K562 (cell line): ENCODE results near the gene CKAP5. TPM values are rescaled to one million over a fixed set of nuclear protein-coding genes. Genes with fewer than 3 reads are reported as not detected.

Source experiments
- ATAC-seq: fragments of 200-7000 bp; cut with Tn5 transposase; 3 replicates; pipeline ENCODE4 v1.9.1; 2020; ENCODE audit warnings: moderate library complexity
- BruUV-seq: library from RNA; stranded (reverse); fragments of 400-500 nt; replicated peaks from 2 replicates; lab custom pipeline; 2021; lab: Mats Ljungman, UMichigan
- CTCF ChIA-PET: fragments of 300-600 bp; formaldehyde crosslinking; extraction: SDS; loops from one replicate; lab custom pipeline; 2021; ENCODE audit warnings: low intra/inter-chr PET ratio; lab: Yijun Ruan, JAX
- POLR2A ChIA-PET: fragments of 300-600, 350-650 bp; sonication (Branson Sonifier 250); formaldehyde crosslinking; extraction: SDS; loops from one replicate; lab custom pipeline; 2021; ENCODE audit warnings: antibody characterized with exemption, inconsistent platforms; lab: Yijun Ruan, JAX
- DNase-seq, 4 experiments: peaks; one replicate each; pipeline versions ENCODE4 v3.0.0 to v3.0.0-alpha.2; 2011 to 2018; ENCODE audit warnings: low spot score in 3 of 4, mixed read lengths in 3 of 4; ENCODE audit errors: extremely low read depth in 1 of 4
- FAIRE-seq: peaks from 2 replicates; lab custom pipeline; 2011; peaks lifted over from hg19 to GRCh38; lab: Jason Lieb, UNC
- H2AFZ ChIP-seq: 2 replicates; pipeline ENCODE4 v1.6.0; 2011; ENCODE audit warnings: low read depth, low read length, control low read depth, inconsistent platforms
- H3K27ac ChIP-seq: fragments of 200-600 bp; 3 replicates; pipeline ENCODE4 v1.8.0; 2011; ENCODE audit warnings: low read depth, mild to moderate bottlenecking, control low read depth, inconsistent platforms, low read length, moderate library complexity, mixed read lengths; ENCODE audit errors: extremely low read depth
- H3K27me3 ChIP-seq, 2 experiments: fragments of 300-600 bp in 1 of 2; 2 replicates in 1 of 2; 3 replicates in 1 of 2; pipeline versions ENCODE4 v1.6.0 to v1.8.0; 2011; ENCODE audit warnings: inconsistent platforms in 2 of 2, low read length in 2 of 2, mild to moderate bottlenecking in 1 of 2, mixed read lengths in 1 of 2, moderate library complexity in 1 of 2; ENCODE audit not compliant: control insufficient read depth in 2 of 2, insufficient read depth in 2 of 2
- H3K36me3 ChIP-seq: fragments of 300-600 bp; 3 replicates; pipeline ENCODE4 v1.8.0; 2011; ENCODE audit warnings: mild to moderate bottlenecking, low read length, inconsistent platforms; ENCODE audit not compliant: control insufficient read depth, insufficient read depth
- H3K4me1 ChIP-seq, 2 experiments: fragments of 200-600 bp in 1 of 2; replicated peaks in 1 of 2; 2 replicates in 1 of 2; 3 replicates in 1 of 2; pipeline versions ENCODE4 v1.5.1 to v1.8.0; 2011; ENCODE audit warnings: inconsistent platforms in 2 of 2, low read length in 2 of 2, mild to moderate bottlenecking in 1 of 2, mixed read lengths in 1 of 2, moderate library complexity in 1 of 2; ENCODE audit not compliant: control insufficient read depth in 2 of 2, insufficient read depth in 2 of 2
- H3K4me2 ChIP-seq: 2 replicates; pipeline ENCODE4 v1.6.1; 2011; ENCODE audit warnings: low read length, control low read depth, inconsistent platforms, mixed read lengths; ENCODE audit not compliant: insufficient read depth
- H3K4me3 ChIP-seq: fragments of 200-600 bp; sonication (generic), shearing (Covaris generic); 2 replicates; pipeline ENCODE4 v1.5.1; 2016; ENCODE audit warnings: control low read depth, inconsistent platforms
- H3K79me2 ChIP-seq: fragments of 200-600 bp; 3 replicates; pipeline ENCODE4 v1.8.0; 2011; ENCODE audit warnings: low read length, inconsistent platforms; ENCODE audit not compliant: control insufficient read depth, insufficient read depth
- H3K9ac ChIP-seq, 2 experiments: 2 replicates each; pipeline versions ENCODE4 v1.6.0 to v1.6.1; 2011; ENCODE audit warnings: low read depth in 2 of 2, low read length in 2 of 2, control low read depth in 1 of 2, inconsistent platforms in 1 of 2, mild to moderate bottlenecking in 1 of 2, mixed read lengths in 1 of 2; ENCODE audit not compliant: insufficient read depth in 1 of 2
- H3K9me1 ChIP-seq: one replicate; pipeline ENCODE4 v1.6.0; 2011; ENCODE audit warnings: inconsistent platforms, mild to moderate bottlenecking, low read length, moderate library complexity; ENCODE audit not compliant: control insufficient read depth, insufficient read depth
- H3K9me3 ChIP-seq: replicated peaks from 2 replicates; pipeline ENCODE4 v1.5.1; 2011; ENCODE audit warnings: low read depth, low read length, inconsistent platforms; ENCODE audit not compliant: control insufficient read depth, insufficient read depth
- H4K20me1 ChIP-seq: replicated peaks from 2 replicates; pipeline ENCODE4 v1.6.1; 2011; ENCODE audit warnings: low read length, inconsistent platforms, mixed read lengths; ENCODE audit not compliant: control insufficient read depth, insufficient read depth
- ZNF586 ChIP-seq: fragments of 450-650 bp; formaldehyde crosslinking; conservative IDR thresholded peaks from 2 replicates; pipeline ENCODE4 v1.4.0; 2020; ENCODE audit warnings: mild to moderate bottlenecking, moderate library complexity
- WGBS: fragments of 100-300 bp; shearing (Covaris generic); methylation state at CpG from one replicate; pipeline ENCODE4 v1.1.6; 2016; ENCODE audit warnings: low coverage, mixed read lengths; ENCODE audit not compliant: insufficient coverage; ENCODE audit errors: missing lambda C conversion rate; 5-methylcytosine and 5-hydroxymethylcytosine counted together
- in situ Hi-C: fragments of 300-500 bp; cut with MboI; formaldehyde crosslinking; loops from 4 replicates; pipeline ENCODE4 v1.15.0; 2018; ENCODE audit warnings: inconsistent platforms, mixed read lengths
- intact Hi-C: fragments of 100-400 bp; cut with micrococcal nuclease; formaldehyde crosslinking; loops from 2 replicates; pipeline ENCODE4 v1.14.2; 2022
- polyA plus RNA-seq, 8 experiments: library from polyadenylated mRNA; depleted of rRNA in 4 of 8; stranded (reverse) in 5 of 8; unstranded in 3 of 8; fragments of >200 nt; fragmentation: Nextera tagmentation in 2 of 8; fragmentation: Illumina TruSeq in 1 of 8; extraction: Ambion mirVana in 2 of 8; extraction: Trizol in 1 of 8; gene quantifications; 2 replicates each; pipeline versions ENCODE4 v1.2.1 to v1.2.3, GENCODE V29; 2011 to 2014; ENCODE audit warnings: inconsistent platforms in 1 of 8, missing spikeins in 1 of 8
- total RNA-seq, 7 experiments: library from RNA; depleted of rRNA in 6 of 7; stranded (reverse); fragments of >200 nt in 6 of 7; fragmentation: Illumina TruSeq in 2 of 7; extraction: Trizol in 2 of 7; gene quantifications; 2 replicates each; pipeline versions ENCODE4 v1.2.1 to v1.2.3, GENCODE V29; 2011 to 2021; ENCODE audit warnings: low replicate concordance in 1 of 7
- TF ChIP-seq, protein P1 (sequence below): fragments of 250-450 bp; sonication (Bioruptor Pico); IDR thresholded peaks from 2 replicates; pipeline ENCODE4 v1.4.0; 2020; ENCODE audit warnings: mild to moderate bottlenecking, moderate library complexity
- TF ChIP-seq, protein P2 (sequence below): fragments of 450-650 bp; IDR thresholded peaks from 2 replicates; pipeline ENCODE4 v1.6.1; 2016; ENCODE audit warnings: mild to moderate bottlenecking, moderate library complexity

The CKAP5 gene
- total and polyA plus RNA-seq, 9 of the 15 experiments (the other 6 are each of a cell fraction or from before 2014, with no cell fraction given), result 60.1 to 239 (median 139) TPM

DNA sequence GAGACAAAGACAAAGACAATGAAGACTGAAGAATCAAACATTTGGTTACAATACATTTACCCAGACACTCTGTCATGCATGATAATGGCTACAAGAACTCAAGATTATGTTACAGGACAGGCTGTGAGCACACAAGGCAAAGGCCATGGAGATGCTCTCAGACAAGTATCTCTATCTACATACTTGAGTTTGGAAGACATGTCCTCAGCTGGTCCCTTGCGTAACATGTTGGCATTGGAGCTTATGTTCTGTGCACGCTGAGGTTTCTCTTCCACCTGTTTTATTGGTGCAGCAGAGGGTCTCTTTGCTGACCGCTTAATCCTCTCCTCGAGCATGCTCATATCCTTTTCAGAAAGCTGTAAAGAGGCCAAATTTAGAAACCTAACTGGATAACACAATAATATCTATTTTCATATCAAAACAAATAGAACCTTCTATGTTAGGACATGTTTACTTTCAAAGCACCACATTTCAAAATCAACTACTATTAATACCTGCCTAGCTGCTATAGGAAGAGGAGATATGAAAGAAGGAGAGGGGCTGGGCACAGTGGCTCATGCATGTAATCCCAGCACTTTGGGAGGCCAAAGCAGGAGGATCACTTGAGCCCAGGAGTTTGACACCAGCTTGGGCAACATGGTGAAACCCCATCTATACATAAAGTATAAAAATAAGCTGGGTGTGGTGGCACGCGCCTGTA, 85.5 kb downstream of the CKAP5 start:
- H2AFZ ChIP-seq, result no peak overlapping the region
- H3K4me2 ChIP-seq, result no peak overlapping the region
- peaks cover 92% of the 10 kb centered on the region for H3K36me3 ChIP-seq
- no peaks in the 10 kb centered on the region for H3K4me1 ChIP-seq
- no peak overlapping the region for H3K27ac ChIP-seq
- ChIA-PET CTCF (interaction anchor here (0.6 kb wide), 1 partner anchor 376 kb away, joined by 4 read pairs; no protein-coding TSS in a partner anchor), POLR2A (no interaction called here)
- no peak overlapping the region for H3K9ac ChIP-seq
- intact Hi-C loops (no loop called here), in situ Hi-C loops (no loop called here)
- WGBS, result 100% methylated on average over 6 of the region's 6 CpGs
- no peaks in the 10 kb centered on the region for H3K27me3 ChIP-seq
- no peak for ATAC-seq
- H3K4me3 ChIP-seq, result no peak overlapping the region
- BruUV-seq, result no TSS peak
- no peaks in the 10 kb centered on the region for H3K9me3 ChIP-seq
- no peak for FAIRE-seq
- no peaks in the 10 kb centered on the region for H3K9me1 ChIP-seq
- H4K20me1 ChIP-seq, result no peaks in the 10 kb centered on the region
- no peak for DNase-seq
- no peaks in the 10 kb centered on the region for H3K79me2 ChIP-seq
- TF ChIP-seq, protein P1, sequence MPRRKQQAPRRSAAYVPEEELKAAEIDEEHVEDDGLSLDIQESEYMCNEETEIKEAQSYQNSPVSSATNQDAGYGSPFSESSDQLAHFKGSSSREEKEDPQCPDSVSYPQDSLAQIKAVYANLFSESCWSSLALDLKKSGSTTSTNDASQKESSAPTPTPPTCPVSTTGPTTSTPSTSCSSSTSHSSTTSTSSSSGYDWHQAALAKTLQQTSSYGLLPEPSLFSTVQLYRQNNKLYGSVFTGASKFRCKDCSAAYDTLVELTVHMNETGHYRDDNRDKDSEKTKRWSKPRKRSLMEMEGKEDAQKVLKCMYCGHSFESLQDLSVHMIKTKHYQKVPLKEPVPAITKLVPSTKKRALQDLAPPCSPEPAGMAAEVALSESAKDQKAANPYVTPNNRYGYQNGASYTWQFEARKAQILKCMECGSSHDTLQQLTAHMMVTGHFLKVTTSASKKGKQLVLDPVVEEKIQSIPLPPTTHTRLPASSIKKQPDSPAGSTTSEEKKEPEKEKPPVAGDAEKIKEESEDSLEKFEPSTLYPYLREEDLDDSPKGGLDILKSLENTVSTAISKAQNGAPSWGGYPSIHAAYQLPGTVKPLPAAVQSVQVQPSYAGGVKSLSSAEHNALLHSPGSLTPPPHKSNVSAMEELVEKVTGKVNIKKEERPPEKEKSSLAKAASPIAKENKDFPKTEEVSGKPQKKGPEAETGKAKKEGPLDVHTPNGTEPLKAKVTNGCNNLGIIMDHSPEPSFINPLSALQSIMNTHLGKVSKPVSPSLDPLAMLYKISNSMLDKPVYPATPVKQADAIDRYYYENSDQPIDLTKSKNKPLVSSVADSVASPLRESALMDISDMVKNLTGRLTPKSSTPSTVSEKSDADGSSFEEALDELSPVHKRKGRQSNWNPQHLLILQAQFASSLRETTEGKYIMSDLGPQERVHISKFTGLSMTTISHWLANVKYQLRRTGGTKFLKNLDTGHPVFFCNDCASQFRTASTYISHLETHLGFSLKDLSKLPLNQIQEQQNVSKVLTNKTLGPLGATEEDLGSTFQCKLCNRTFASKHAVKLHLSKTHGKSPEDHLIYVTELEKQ (CRISPR knock-in tag), result no peak
- no peak for TF ChIP-seq ZNF586
- TF ChIP-seq, protein P2, sequence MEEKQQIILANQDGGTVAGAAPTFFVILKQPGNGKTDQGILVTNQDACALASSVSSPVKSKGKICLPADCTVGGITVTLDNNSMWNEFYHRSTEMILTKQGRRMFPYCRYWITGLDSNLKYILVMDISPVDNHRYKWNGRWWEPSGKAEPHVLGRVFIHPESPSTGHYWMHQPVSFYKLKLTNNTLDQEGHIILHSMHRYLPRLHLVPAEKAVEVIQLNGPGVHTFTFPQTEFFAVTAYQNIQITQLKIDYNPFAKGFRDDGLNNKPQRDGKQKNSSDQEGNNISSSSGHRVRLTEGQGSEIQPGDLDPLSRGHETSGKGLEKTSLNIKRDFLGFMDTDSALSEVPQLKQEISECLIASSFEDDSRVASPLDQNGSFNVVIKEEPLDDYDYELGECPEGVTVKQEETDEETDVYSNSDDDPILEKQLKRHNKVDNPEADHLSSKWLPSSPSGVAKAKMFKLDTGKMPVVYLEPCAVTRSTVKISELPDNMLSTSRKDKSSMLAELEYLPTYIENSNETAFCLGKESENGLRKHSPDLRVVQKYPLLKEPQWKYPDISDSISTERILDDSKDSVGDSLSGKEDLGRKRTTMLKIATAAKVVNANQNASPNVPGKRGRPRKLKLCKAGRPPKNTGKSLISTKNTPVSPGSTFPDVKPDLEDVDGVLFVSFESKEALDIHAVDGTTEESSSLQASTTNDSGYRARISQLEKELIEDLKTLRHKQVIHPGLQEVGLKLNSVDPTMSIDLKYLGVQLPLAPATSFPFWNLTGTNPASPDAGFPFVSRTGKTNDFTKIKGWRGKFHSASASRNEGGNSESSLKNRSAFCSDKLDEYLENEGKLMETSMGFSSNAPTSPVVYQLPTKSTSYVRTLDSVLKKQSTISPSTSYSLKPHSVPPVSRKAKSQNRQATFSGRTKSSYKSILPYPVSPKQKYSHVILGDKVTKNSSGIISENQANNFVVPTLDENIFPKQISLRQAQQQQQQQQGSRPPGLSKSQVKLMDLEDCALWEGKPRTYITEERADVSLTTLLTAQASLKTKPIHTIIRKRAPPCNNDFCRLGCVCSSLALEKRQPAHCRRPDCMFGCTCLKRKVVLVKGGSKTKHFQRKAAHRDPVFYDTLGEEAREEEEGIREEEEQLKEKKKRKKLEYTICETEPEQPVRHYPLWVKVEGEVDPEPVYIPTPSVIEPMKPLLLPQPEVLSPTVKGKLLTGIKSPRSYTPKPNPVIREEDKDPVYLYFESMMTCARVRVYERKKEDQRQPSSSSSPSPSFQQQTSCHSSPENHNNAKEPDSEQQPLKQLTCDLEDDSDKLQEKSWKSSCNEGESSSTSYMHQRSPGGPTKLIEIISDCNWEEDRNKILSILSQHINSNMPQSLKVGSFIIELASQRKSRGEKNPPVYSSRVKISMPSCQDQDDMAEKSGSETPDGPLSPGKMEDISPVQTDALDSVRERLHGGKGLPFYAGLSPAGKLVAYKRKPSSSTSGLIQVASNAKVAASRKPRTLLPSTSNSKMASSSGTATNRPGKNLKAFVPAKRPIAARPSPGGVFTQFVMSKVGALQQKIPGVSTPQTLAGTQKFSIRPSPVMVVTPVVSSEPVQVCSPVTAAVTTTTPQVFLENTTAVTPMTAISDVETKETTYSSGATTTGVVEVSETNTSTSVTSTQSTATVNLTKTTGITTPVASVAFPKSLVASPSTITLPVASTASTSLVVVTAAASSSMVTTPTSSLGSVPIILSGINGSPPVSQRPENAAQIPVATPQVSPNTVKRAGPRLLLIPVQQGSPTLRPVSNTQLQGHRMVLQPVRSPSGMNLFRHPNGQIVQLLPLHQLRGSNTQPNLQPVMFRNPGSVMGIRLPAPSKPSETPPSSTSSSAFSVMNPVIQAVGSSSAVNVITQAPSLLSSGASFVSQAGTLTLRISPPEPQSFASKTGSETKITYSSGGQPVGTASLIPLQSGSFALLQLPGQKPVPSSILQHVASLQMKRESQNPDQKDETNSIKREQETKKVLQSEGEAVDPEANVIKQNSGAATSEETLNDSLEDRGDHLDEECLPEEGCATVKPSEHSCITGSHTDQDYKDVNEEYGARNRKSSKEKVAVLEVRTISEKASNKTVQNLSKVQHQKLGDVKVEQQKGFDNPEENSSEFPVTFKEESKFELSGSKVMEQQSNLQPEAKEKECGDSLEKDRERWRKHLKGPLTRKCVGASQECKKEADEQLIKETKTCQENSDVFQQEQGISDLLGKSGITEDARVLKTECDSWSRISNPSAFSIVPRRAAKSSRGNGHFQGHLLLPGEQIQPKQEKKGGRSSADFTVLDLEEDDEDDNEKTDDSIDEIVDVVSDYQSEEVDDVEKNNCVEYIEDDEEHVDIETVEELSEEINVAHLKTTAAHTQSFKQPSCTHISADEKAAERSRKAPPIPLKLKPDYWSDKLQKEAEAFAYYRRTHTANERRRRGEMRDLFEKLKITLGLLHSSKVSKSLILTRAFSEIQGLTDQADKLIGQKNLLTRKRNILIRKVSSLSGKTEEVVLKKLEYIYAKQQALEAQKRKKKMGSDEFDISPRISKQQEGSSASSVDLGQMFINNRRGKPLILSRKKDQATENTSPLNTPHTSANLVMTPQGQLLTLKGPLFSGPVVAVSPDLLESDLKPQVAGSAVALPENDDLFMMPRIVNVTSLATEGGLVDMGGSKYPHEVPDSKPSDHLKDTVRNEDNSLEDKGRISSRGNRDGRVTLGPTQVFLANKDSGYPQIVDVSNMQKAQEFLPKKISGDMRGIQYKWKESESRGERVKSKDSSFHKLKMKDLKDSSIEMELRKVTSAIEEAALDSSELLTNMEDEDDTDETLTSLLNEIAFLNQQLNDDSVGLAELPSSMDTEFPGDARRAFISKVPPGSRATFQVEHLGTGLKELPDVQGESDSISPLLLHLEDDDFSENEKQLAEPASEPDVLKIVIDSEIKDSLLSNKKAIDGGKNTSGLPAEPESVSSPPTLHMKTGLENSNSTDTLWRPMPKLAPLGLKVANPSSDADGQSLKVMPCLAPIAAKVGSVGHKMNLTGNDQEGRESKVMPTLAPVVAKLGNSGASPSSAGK, result no peak
